ENCODE measurements around the gene CFD.

DNA sequence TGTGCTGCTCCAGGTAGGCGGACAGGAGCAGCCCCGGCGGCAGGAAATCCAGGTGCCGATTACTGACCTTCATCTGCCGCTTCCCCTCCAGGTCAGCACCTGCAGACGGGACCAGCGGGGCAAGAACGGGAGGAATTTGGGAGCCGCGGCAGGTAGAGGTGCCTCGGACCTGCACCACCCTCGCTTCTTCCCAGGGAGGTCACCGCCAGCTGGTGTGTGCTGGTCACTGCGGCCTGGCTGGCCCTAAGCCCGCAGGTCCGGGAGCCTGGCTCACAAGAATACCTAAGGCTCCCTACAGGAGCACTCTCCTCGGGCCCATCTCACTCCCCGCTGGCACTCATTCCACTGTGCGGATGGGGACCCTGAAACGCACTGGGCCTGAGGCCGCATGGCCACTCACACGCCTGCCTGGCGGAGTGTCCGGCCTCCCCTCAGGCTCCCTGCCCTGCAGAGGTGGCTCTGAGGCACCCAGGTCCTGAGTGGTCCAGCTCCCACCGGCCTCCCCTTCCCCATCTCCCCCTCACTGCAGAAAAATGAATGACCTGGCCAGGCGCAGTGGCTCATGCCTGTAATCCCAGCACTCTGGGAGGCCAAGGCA lies 38.1 kb downstream of the CFD start:
- TF ChIP-seq ZNF263 (CRISPR knock-in tag; IDR thresholded peaks at IDR 0.05; ENCODE audit: low read depth): no peak
- TF ChIP-seq, protein P1, sequence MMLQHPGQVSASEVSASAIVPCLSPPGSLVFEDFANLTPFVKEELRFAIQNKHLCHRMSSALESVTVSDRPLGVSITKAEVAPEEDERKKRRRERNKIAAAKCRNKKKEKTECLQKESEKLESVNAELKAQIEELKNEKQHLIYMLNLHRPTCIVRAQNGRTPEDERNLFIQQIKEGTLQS (CRISPR knock-in tag; conservative IDR thresholded peaks at IDR 0.05): no peak
- TF ChIP-seq, protein P2, sequence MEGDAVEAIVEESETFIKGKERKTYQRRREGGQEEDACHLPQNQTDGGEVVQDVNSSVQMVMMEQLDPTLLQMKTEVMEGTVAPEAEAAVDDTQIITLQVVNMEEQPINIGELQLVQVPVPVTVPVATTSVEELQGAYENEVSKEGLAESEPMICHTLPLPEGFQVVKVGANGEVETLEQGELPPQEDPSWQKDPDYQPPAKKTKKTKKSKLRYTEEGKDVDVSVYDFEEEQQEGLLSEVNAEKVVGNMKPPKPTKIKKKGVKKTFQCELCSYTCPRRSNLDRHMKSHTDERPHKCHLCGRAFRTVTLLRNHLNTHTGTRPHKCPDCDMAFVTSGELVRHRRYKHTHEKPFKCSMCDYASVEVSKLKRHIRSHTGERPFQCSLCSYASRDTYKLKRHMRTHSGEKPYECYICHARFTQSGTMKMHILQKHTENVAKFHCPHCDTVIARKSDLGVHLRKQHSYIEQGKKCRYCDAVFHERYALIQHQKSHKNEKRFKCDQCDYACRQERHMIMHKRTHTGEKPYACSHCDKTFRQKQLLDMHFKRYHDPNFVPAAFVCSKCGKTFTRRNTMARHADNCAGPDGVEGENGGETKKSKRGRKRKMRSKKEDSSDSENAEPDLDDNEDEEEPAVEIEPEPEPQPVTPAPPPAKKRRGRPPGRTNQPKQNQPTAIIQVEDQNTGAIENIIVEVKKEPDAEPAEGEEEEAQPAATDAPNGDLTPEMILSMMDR (IDR thresholded peaks at IDR 0.05): peak; percentile 23; the same call in 1 of the 2 replicates
- no peak for TF ChIP-seq ZNF317 (CRISPR knock-in tag; IDR thresholded peaks at IDR 0.05; ENCODE audit: borderline replicate concordance, low read depth)
- TF ChIP-seq, protein P3, sequence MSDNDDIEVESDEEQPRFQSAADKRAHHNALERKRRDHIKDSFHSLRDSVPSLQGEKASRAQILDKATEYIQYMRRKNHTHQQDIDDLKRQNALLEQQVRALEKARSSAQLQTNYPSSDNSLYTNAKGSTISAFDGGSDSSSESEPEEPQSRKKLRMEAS (CRISPR knock-in tag; IDR thresholded peaks at IDR 0.05): no peak
- no peak for TF ChIP-seq NFYB (CRISPR knock-in tag; conservative IDR thresholded peaks at IDR 0.05; ENCODE audit: low read depth)

All from WTC11 (cell line).